Measurements from ENCODE around the gene DPP6.
A peak's percentile ranks its signal among the peaks of the same experiment; 100 is the strongest.
"Not testable (repeated sequence)": the region's sequence is repeated elsewhere in the genome, so short reads cannot be mapped to it uniquely, and the experiment has no call there.

DPP6 gene

DNA sequence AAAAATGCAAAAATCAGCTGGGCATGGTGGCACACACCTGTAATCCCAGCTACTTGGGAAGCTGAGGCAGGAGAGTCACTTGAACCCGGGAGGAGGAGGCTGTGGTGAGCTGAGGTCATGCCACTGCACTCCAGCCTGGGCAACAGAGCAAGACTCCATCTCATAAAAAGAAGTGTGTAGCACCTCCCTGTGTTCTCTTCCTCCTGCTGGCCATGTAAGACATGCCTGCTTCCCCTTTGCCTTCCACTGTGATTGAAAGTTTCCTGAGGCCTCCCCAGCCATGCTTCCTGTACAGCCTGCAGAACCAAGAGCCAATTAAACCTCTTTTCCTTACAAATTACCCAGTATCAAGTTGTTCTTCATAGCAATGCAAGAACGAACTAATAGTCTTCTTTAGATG, 870.3 kb downstream of the DPP6 start:
- not testable (repeated sequence) for DNase-seq

DNA sequence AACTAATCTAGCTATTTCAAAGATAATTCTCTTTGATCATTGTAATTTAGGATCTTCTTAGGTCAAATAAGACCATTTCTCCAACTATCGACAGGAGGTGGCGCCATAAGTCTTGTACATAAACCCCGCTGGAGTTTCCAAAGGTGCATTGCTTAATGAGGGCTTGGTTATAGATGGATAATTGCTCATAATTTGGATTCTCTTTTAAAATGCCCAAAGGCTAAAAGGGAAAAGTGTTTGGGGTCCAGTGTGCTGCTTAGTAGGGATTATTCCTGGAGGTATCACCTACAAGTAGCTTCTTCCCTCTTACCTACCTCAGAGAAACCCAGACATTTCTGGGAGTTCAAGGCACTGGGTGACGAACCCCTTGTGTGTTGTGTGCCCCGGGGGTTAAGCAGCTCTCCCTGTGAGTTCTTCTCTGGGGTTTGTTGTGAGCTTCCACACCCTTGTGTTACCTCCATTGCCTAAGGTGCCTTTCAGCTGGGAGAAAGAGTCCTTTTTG, 875.5 kb downstream of the DPP6 start:
- peak; percentile 73 for DNase-seq

DNA sequence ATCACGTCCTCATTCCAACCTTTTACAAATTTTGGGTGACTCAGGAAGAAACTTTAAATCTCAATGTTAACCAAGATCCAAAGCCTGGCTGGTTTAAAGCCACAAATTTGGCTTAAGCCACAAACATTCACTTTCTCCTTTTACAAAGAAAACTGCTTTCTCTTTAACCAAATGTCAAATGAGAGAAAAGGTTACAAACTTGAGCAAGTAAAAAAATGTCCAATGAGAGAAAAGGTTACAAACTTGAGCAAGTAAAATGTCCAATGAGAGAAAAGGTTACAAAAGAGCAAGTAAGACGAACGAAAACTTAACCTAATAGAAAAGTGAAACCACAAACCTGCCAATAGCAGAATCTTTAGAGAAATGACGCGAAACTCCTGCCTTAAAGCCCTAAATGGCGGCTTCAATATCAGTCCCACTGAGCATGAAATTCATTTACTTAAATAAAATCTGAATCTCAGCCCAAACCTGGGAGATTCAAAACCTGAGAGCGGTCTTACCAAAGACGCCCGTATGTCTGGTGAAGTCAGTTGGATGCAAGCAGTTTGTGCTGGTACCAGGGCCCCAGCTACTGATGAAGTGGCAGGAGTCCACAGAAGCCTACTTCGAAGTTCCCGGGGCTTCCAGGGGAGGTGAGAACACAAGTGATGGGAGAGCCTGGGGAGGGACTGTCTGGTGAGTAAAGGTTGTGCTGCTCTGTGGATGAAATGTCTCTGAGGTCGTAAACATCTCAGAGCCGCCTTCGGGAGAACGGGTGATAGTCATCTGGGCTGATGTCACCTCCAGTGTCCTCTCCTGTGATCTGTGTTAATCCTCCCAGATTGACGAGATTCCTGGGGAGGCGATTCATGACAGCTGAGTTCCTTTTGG, 876.2 kb downstream of the DPP6 start:
- peak; percentile 74 for DNase-seq

DNA sequence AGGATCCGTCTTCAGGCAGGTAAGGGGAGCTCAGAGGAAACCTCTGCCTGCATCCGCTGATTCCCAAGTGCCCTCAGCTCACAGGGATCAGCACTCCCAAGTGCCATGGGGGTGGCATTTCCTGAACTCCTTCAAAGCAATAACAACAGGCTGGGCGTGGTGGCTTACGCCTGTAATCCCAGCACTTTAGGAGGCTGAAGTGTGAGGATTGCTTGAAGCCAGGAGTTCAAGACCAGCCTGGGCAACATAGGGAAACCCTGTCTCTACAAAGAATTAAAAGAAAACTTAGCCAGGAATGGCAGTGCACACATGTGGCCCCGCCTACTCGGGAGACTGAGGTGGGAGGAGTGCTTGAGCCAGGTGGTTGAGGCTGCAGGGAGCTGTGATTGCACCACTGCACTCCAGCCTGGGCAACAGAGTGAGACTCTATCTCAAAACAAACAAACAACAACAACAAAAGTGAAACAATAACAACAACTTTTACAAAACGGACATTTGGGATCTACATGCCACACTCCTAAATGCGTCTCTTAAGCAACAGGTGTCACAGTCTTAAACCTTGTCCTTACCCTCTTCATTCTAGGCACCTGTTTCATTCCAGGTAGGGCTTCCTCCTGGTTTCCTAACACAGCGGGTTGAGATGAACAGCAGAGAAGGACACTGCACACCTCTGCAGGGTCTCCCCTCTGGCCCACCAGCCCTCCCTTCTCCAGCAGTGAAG, 877.0 kb downstream of the DPP6 start:
- DNase-seq: no peak

DNA sequence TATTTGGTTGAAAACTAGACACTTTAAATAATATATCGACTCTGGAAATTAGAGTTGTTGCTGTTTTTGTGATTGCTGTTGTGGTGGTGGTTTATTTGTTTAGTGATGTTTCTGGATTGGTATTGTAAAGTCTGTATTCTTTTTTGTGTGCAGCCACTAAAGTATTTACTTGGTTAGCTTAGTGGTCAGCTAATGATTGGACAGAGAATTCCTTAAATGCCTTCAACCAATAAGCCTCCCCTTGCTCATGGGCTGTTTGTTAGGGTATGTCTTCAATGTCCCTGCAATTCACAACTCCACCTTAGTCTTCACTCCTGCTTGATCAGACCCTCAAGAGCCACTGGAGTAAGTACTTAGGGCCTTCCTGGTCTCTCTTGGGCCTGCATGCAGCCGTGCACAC, 879.7 kb downstream of the DPP6 start:
- no peak for DNase-seq

DNA sequence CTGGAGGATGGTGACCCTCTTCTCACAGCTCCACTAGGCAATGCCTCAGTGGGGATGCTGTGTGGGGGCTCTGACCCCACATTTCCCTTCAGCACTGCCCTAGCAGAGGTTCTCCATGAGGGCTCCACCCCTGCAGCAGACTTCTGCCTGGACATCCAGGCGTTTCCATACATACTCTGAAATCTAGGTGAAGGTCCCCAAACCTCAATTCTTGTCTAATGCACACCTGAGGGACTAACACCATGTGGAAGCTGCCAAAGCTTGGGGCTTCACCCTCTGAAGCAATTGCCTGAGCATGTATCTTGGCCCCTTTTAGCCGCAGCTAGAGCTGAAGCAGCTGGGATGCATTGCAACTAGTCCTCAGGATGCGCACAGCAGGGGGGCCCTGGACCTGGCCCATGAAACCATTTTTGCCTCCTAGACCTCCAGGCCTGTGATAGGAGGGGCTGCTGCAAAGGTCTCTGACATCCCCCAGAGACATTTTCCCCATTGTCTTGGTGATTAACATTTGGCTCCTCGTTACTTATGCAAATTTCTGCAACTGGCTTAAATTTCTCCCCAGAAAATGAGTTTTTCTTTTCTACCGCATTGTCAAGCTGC, 882.3 kb downstream of the DPP6 start:
- DNase-seq: not testable (repeated sequence)

DNA sequence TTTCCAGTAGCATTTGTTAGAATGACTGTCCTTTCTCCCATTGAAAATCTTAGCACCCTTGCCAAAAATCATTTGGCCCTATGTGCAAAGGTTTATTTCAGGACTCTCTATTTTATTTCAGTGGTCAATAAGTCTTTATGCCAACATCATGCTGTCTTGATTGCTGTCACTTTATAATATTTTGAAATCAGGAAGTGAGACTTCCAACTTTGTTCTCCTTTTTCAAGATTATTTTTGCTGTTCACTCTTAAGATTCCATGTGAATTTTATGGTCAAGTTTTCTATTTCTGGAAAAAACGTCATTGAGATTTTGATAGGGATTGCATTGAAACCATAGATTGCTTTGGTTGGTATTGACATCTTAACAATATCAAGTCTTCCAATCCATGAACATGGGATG, 885.6 kb downstream of the DPP6 start:
- DNase-seq: no peak

DNA sequence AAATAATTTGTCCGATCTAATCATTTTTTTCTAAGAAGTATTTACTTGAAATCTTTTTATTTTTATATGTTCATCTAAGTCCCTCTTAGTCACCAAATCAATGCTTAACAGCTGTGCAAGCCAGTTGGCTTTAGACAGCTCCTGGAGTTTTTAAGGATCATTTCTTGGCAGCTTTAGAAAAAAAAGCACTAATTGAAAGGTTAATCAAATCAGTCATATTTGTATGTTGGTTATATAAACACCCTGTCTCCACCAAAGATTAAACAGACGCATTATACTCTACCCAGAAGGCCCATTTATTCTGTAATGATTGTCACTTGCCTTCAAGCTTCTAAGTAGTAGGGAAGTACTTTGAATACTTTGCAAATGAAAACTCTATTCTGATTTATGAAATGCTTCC, 890.5 kb downstream of the DPP6 start:
- no peak for DNase-seq

All from right forelimb (tissue), 1 donor.